ENCODE measurements around the gene MIA2. TPM values are rescaled to one million over a fixed set of nuclear protein-coding genes. Genes with fewer than 3 reads are reported as not detected.
A peak's percentile ranks its signal among the peaks of the same experiment; 100 is the strongest.

MIA2 gene
- total RNA-seq, 1 donor from 2014 or later: 34.7 TPM

GRCh38 chr14:39315859-39316444 lies 82.2 kb downstream of the MIA2 start:
- no peak overlapping the region for H3K4me3 Mint-ChIP-seq (ENCODE audit: low read depth)
- TF ChIP-seq, protein P1, sequence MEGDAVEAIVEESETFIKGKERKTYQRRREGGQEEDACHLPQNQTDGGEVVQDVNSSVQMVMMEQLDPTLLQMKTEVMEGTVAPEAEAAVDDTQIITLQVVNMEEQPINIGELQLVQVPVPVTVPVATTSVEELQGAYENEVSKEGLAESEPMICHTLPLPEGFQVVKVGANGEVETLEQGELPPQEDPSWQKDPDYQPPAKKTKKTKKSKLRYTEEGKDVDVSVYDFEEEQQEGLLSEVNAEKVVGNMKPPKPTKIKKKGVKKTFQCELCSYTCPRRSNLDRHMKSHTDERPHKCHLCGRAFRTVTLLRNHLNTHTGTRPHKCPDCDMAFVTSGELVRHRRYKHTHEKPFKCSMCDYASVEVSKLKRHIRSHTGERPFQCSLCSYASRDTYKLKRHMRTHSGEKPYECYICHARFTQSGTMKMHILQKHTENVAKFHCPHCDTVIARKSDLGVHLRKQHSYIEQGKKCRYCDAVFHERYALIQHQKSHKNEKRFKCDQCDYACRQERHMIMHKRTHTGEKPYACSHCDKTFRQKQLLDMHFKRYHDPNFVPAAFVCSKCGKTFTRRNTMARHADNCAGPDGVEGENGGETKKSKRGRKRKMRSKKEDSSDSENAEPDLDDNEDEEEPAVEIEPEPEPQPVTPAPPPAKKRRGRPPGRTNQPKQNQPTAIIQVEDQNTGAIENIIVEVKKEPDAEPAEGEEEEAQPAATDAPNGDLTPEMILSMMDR (IDR thresholded peaks at IDR 0.05; ENCODE audit: unreplicated experiment): no peak
- H3K27me3 Mint-ChIP-seq: no peaks in the 10 kb centered on the region
- DNase-seq (ENCODE audit: low spot score, unreplicated experiment): no peak
- peaks cover 3% of the 10 kb centered on the region for H3K4me1 Mint-ChIP-seq (ENCODE audit: low read depth)
- peaks cover 8% of the 10 kb centered on the region for H3K36me3 Mint-ChIP-seq (ENCODE audit: insufficient read depth)
- no peak overlapping the region for H3K27ac Mint-ChIP-seq
- H3K9me3 Mint-ChIP-seq (ENCODE audit: low read depth): no peaks in the 10 kb centered on the region

DNA sequence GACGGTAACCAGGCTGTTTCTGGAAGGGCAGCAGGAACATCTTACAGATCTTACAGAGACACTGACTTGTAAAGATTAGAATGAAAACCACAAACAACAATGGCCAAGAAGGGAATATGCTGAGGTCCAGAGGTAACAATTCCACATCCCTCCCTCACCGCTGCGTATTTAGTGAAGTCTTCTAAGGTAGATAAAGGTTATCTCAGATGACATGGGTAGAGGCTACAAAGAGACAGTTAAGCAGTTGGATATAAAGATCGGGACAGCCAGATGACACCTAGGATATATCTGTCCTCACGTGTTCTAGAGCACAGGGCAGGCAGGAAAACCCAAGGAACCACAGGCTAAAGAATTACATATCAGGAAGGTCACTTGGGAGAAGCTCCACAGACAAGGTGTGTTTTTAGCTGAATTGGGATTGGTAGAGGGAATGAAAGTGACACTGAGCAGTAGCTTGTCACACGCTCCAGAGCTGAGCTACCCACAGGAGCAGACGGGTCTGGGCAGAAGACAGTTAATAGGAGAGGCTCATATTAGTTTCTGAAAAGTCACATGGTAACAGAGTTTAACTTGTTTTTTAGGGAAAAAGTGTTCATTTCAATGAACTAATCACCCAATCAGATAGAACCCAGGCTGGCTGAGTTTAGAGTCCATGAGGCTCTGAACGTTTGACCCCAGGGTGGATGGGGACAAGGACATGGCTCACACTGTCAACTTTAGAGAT lies 83.3 kb downstream of the MIA2 start:
- DNase-seq (ENCODE audit: low spot score, unreplicated experiment): no peak
- Mint-ChIP-seq H3K9me3 (ENCODE audit: low read depth) (no peaks in the 10 kb centered on the region), H3K36me3 (ENCODE audit: insufficient read depth) (peaks cover 8% of the 10 kb centered on the region), H3K4me1 (ENCODE audit: low read depth) (peaks cover 3% of the 10 kb centered on the region), H3K4me3 (ENCODE audit: low read depth) (no peak overlapping the region), H3K27ac (peak overlapping the region; percentile 75), H3K27me3 (no peaks in the 10 kb centered on the region)
- TF ChIP-seq, protein P1 (IDR thresholded peaks at IDR 0.05; ENCODE audit: unreplicated experiment): no peak

GRCh38 chr14:39318574-39318973 lies 84.9 kb downstream of the MIA2 start:
- H3K36me3 Mint-ChIP-seq (ENCODE audit: insufficient read depth): peaks cover 10% of the 10 kb centered on the region
- H3K9me3 Mint-ChIP-seq (ENCODE audit: low read depth): no peaks in the 10 kb centered on the region
- TF ChIP-seq, protein P1 (IDR thresholded peaks at IDR 0.05; ENCODE audit: unreplicated experiment): no peak
- no peak overlapping the region for H3K4me3 Mint-ChIP-seq (ENCODE audit: low read depth)
- peaks cover 3% of the 10 kb centered on the region for H3K4me1 Mint-ChIP-seq (ENCODE audit: low read depth)
- no peak for DNase-seq (ENCODE audit: low spot score, unreplicated experiment)
- H3K27ac Mint-ChIP-seq: no peak overlapping the region
- no peaks in the 10 kb centered on the region for H3K27me3 Mint-ChIP-seq

GRCh38 chr14:39319381-39319780 lies 85.7 kb downstream of the MIA2 start:
- Mint-ChIP-seq H3K36me3 (ENCODE audit: insufficient read depth) (peaks cover 10% of the 10 kb centered on the region), H3K4me1 (ENCODE audit: low read depth) (peaks cover 3% of the 10 kb centered on the region), H3K9me3 (ENCODE audit: low read depth) (no peaks in the 10 kb centered on the region), H3K27ac (no peak overlapping the region), H3K27me3 (no peaks in the 10 kb centered on the region), H3K4me3 (ENCODE audit: low read depth) (no peak overlapping the region)
- TF ChIP-seq, protein P1 (IDR thresholded peaks at IDR 0.05; ENCODE audit: unreplicated experiment): no peak
- no peak for DNase-seq (ENCODE audit: low spot score, unreplicated experiment)

GRCh38 chr14:39320318-39320717 lies 86.6 kb downstream of the MIA2 start:
- TF ChIP-seq, protein P1 (IDR thresholded peaks at IDR 0.05; ENCODE audit: unreplicated experiment): no peak
- Mint-ChIP-seq H3K36me3 (ENCODE audit: insufficient read depth) (peaks cover 10% of the 10 kb centered on the region), H3K27ac (no peak overlapping the region), H3K4me3 (ENCODE audit: low read depth) (no peak overlapping the region), H3K27me3 (no peaks in the 10 kb centered on the region), H3K4me1 (ENCODE audit: low read depth) (peaks cover 3% of the 10 kb centered on the region), H3K9me3 (ENCODE audit: low read depth) (no peaks in the 10 kb centered on the region)
- DNase-seq (ENCODE audit: low spot score, unreplicated experiment): no peak
